Measurements from ENCODE around the gene TPPP3.

- TF ChIP-seq CTCF (conservative IDR thresholded peaks at IDR 0.05 in 1 of 2, IDR thresholded peaks at IDR 0.05 in 1 of 2; ENCODE audit: extremely low read depth in 1 of 2, insufficient read depth in 1 of 2, low read depth in 1 of 2, low read length in 2 of 2) (no peak), EZH2 (IDR thresholded peaks at IDR 0.05; ENCODE audit: borderline replicate concordance, low read length) (no peak)
Observed at GRCh38 chr16:67426022-67426421, 32.7 kb upstream of the TPPP3 start.
